ENCODE measurements around the gene ENDOU.
A peak's percentile ranks its signal among the peaks of the same experiment; 100 is the strongest.

Gene ENDOU

DNA sequence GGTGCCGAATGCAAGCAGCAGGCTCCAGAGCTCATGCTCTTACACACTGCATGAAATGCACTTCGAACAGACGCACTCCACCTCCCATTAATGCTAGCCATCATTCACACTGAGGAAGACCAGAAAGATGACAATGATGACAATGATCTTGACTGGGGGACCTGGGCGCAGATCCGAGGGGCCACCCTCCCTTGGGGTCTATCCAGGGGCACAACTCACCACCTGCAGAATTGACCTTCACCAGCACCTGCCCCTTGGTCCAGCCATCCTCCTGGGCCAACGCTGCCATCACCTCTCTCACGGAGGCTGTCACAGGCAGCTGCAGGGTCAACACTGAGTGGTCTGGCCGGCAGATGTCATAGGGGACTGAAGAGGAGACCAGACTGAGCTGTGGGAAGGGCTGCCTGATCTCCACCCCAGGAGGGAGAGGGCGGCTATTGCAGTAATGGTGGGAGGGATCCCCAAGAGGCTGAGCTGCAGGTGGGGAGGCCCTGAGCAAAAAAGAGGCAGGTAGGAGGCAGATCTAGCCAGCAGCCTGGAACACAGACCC lies 18.1 kb upstream of the ENDOU start:
- TF ChIP-seq SNAI2 (CRISPR knock-in tag; IDR thresholded peaks at IDR 0.05), result no peak
- TF ChIP-seq, protein P1, sequence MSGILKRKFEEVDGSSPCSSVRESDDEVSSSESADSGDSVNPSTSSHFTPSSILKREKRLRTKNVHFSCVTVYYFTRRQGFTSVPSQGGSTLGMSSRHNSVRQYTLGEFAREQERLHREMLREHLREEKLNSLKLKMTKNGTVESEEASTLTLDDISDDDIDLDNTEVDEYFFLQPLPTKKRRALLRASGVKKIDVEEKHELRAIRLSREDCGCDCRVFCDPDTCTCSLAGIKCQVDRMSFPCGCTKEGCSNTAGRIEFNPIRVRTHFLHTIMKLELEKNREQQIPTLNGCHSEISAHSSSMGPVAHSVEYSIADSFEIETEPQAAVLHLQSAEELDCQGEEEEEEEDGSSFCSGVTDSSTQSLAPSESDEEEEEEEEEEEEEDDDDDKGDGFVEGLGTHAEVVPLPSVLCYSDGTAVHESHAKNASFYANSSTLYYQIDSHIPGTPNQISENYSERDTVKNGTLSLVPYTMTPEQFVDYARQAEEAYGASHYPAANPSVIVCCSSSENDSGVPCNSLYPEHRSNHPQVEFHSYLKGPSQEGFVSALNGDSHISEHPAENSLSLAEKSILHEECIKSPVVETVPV (CRISPR knock-in tag; IDR thresholded peaks at IDR 0.05), result no peak
- TF ChIP-seq TOX (CRISPR knock-in tag; IDR thresholded peaks at IDR 0.05; ENCODE audit: borderline replicate concordance), result no peak
- TF ChIP-seq PPARA (CRISPR knock-in tag; IDR thresholded peaks at IDR 0.05; ENCODE audit: borderline replicate concordance), result no peak
- TF ChIP-seq, protein P2, sequence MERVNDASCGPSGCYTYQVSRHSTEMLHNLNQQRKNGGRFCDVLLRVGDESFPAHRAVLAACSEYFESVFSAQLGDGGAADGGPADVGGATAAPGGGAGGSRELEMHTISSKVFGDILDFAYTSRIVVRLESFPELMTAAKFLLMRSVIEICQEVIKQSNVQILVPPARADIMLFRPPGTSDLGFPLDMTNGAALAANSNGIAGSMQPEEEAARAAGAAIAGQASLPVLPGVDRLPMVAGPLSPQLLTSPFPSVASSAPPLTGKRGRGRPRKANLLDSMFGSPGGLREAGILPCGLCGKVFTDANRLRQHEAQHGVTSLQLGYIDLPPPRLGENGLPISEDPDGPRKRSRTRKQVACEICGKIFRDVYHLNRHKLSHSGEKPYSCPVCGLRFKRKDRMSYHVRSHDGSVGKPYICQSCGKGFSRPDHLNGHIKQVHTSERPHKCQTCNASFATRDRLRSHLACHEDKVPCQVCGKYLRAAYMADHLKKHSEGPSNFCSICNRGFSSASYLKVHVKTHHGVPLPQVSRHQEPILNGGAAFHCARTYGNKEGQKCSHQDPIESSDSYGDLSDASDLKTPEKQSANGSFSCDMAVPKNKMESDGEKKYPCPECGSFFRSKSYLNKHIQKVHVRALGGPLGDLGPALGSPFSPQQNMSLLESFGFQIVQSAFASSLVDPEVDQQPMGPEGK (CRISPR knock-in tag; IDR thresholded peaks at IDR 0.05; ENCODE audit: borderline replicate concordance), result no peak
- TF ChIP-seq, protein P3, sequence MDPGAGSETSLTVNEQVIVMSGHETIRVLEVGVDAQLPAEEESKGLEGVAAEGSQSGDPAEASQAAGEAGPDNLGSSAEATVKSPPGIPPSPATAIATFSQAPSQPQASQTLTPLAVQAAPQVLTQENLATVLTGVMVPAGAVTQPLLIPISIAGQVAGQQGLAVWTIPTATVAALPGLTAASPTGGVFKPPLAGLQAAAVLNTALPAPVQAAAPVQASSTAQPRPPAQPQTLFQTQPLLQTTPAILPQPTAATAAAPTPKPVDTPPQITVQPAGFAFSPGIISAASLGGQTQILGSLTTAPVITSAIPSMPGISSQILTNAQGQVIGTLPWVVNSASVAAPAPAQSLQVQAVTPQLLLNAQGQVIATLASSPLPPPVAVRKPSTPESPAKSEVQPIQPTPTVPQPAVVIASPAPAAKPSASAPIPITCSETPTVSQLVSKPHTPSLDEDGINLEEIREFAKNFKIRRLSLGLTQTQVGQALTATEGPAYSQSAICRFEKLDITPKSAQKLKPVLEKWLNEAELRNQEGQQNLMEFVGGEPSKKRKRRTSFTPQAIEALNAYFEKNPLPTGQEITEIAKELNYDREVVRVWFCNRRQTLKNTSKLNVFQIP (CRISPR knock-in tag; IDR thresholded peaks at IDR 0.05; ENCODE audit: borderline replicate concordance, low read depth), result no peak
- no peak for TF ChIP-seq CSDC2 (CRISPR knock-in tag; IDR thresholded peaks at IDR 0.05)
- no peak for TF ChIP-seq TCF4 (CRISPR knock-in tag; IDR thresholded peaks at IDR 0.05; ENCODE audit: borderline replicate concordance)
- no peak for TF ChIP-seq ESRRG (CRISPR knock-in tag; IDR thresholded peaks at IDR 0.05)
- no peak for ATAC-seq

DNA sequence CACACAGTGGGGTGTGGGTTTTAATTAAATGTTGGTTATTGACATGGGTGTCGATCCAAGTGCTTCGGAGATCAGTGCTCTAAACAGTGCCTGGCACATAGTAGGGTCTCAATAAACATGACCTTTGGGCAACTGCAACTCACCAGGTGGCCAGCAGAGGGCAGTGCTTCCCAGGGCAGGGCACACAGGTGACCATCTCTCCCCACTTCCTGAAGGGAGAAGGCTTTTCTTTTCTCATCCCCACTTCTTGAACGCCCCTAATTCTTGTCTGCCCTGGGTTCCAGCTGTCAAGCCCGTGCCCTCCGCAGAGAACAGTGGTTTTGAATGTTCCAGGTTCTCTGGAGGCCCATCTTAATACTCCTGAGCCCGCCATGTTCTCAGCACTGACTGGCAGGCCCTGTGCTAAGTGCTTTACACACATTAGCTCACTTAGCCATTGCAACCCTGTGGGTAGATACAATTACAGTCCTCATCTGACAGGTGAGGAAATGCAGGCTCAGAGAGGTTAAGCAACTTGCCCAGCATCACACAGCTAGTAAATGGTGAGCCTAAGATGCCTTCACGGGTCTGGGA lies 17.0 kb upstream of the ENDOU start:
- peak; percentile 48; the same call in 2 of the 3 replicates for ATAC-seq
- TF ChIP-seq, protein P4, sequence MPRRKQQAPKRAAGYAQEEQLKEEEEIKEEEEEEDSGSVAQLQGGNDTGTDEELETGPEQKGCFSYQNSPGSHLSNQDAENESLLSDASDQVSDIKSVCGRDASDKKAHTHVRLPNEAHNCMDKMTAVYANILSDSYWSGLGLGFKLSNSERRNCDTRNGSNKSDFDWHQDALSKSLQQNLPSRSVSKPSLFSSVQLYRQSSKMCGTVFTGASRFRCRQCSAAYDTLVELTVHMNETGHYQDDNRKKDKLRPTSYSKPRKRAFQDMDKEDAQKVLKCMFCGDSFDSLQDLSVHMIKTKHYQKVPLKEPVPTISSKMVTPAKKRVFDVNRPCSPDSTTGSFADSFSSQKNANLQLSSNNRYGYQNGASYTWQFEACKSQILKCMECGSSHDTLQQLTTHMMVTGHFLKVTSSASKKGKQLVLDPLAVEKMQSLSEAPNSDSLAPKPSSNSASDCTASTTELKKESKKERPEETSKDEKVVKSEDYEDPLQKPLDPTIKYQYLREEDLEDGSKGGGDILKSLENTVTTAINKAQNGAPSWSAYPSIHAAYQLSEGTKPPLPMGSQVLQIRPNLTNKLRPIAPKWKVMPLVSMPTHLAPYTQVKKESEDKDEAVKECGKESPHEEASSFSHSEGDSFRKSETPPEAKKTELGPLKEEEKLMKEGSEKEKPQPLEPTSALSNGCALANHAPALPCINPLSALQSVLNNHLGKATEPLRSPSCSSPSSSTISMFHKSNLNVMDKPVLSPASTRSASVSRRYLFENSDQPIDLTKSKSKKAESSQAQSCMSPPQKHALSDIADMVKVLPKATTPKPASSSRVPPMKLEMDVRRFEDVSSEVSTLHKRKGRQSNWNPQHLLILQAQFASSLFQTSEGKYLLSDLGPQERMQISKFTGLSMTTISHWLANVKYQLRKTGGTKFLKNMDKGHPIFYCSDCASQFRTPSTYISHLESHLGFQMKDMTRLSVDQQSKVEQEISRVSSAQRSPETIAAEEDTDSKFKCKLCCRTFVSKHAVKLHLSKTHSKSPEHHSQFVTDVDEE (CRISPR knock-in tag; IDR thresholded peaks at IDR 0.05), result no peak
- TF ChIP-seq PPARA (CRISPR knock-in tag; IDR thresholded peaks at IDR 0.05; ENCODE audit: borderline replicate concordance), result no peak
- TF ChIP-seq, protein P3 (CRISPR knock-in tag; IDR thresholded peaks at IDR 0.05; ENCODE audit: borderline replicate concordance, low read depth), result no peak
- TF ChIP-seq GLIS3 (CRISPR knock-in tag; IDR thresholded peaks at IDR 0.05), result no peak
- no peak for TF ChIP-seq OSR1 (CRISPR knock-in tag; IDR thresholded peaks at IDR 0.05)
- TF ChIP-seq BACH2 (CRISPR knock-in tag; IDR thresholded peaks at IDR 0.05; ENCODE audit: borderline replicate concordance), result no peak
- TF ChIP-seq, protein P5, sequence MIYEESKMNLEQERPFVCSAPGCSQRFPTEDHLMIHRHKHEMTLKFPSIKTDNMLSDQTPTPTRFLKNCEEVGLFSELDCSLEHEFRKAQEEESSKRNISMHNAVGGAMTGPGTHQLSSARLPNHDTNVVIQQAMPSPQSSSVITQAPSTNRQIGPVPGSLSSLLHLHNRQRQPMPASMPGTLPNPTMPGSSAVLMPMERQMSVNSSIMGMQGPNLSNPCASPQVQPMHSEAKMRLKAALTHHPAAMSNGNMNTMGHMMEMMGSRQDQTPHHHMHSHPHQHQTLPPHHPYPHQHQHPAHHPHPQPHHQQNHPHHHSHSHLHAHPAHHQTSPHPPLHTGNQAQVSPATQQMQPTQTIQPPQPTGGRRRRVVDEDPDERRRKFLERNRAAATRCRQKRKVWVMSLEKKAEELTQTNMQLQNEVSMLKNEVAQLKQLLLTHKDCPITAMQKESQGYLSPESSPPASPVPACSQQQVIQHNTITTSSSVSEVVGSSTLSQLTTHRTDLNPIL (CRISPR knock-in tag; IDR thresholded peaks at IDR 0.05; ENCODE audit: low read depth), result no peak
- TF ChIP-seq, protein P1 (CRISPR knock-in tag; IDR thresholded peaks at IDR 0.05), result no peak
- TF ChIP-seq TOX (CRISPR knock-in tag; IDR thresholded peaks at IDR 0.05; ENCODE audit: borderline replicate concordance), result no peak
- TF ChIP-seq ISL1 (CRISPR knock-in tag; IDR thresholded peaks at IDR 0.05), result no peak
- TF ChIP-seq, protein P2 (CRISPR knock-in tag; IDR thresholded peaks at IDR 0.05; ENCODE audit: borderline replicate concordance), result no peak
- no peak for TF ChIP-seq ZNF70 (CRISPR knock-in tag; IDR thresholded peaks at IDR 0.05)
- TF ChIP-seq TCF4 (CRISPR knock-in tag; IDR thresholded peaks at IDR 0.05; ENCODE audit: borderline replicate concordance), result no peak
- no peak for TF ChIP-seq RARB (CRISPR knock-in tag; IDR thresholded peaks at IDR 0.05)
- TF ChIP-seq ARNTL (CRISPR knock-in tag; IDR thresholded peaks at IDR 0.05; ENCODE audit: borderline replicate concordance, low read depth), result no peak
- no peak for TF ChIP-seq CSDC2 (CRISPR knock-in tag; IDR thresholded peaks at IDR 0.05)

Data from SK-N-SH treated with all-trans-retinoic acid at 6 μM for 48 hours (cell line).